Measurements from ENCODE around the gene ZBTB18.

The ZBTB18 gene

GRCh38 chr1:244054924-244055263, 3.8 kb downstream of the ZBTB18 start:
- FAIRE-seq: no peak
- TF ChIP-seq CTCF (IDR thresholded peaks at IDR 0.05; ENCODE audit: insufficient read depth, missing control alignments): no peak

GRCh38 chr1:244056577-244056976, 5.5 kb downstream of the ZBTB18 start:
- no peak for TF ChIP-seq CTCF (IDR thresholded peaks at IDR 0.05; ENCODE audit: insufficient read depth, missing control alignments)
- DNase-seq (ENCODE audit: insufficient read length, low spot score): no peak
- FAIRE-seq: no peak

More at GRCh38 chr1:244054924-244055263, 3.8 kb downstream of the ZBTB18 start:
- no peak for DNase-seq (ENCODE audit: insufficient read length, low spot score)

- DNase-seq (ENCODE audit: insufficient read length, low spot score) (no peak), FAIRE-seq (no peak)
- no peak for TF ChIP-seq CTCF (IDR thresholded peaks at IDR 0.05; ENCODE audit: insufficient read depth, missing control alignments)
Observed at GRCh38 chr1:244057474-244058385, 6.6 kb downstream of the ZBTB18 start.

GRCh38 chr1:244060117-244060516, 9.0 kb downstream of the ZBTB18 start:
- DNase-seq (ENCODE audit: insufficient read length, low spot score) (no peak), FAIRE-seq (peak; percentile 73)
- TF ChIP-seq CTCF (IDR thresholded peaks at IDR 0.05; ENCODE audit: insufficient read depth, missing control alignments): no peak

- DNase-seq (ENCODE audit: insufficient read length, low spot score) (no peak), FAIRE-seq (peak; percentile 79)
- no peak for TF ChIP-seq CTCF (IDR thresholded peaks at IDR 0.05; ENCODE audit: insufficient read depth, missing control alignments)
Observed at GRCh38 chr1:244060686-244061085, 9.6 kb downstream of the ZBTB18 start.

- FAIRE-seq (peak; percentile 6), DNase-seq (ENCODE audit: insufficient read length, low spot score) (no peak)
- no peak for TF ChIP-seq CTCF (IDR thresholded peaks at IDR 0.05; ENCODE audit: insufficient read depth, missing control alignments)
Observed at GRCh38 chr1:244062156-244062725, 11.2 kb downstream of the ZBTB18 start.

- DNase-seq (ENCODE audit: insufficient read length, low spot score) (no peak), FAIRE-seq (no peak)
- TF ChIP-seq CTCF (IDR thresholded peaks at IDR 0.05; ENCODE audit: insufficient read depth, missing control alignments): no peak
Observed at GRCh38 chr1:244063498-244063897, 12.4 kb downstream of the ZBTB18 start.
